Uterus (tissue), 4 donors: ENCODE data around the gene ATF7. TPM values are rescaled to one million over a fixed set of nuclear protein-coding genes. Genes with fewer than 3 reads are reported as not detected.

Experiments used
- DNase-seq, 2 donors: peaks; one replicate each; pipeline ENCODE4 v3.0.0-alpha.2; 2019 to 2020
- H3K27ac ChIP-seq, 2 donors: fragments of 200-600 bp; sonication (generic); 1 replicate in 1 of 2; 2 replicates in 1 of 2; pipeline ENCODE4 v1.5.1; 2016 to 2018
- H3K27me3 ChIP-seq, 2 donors: fragments of 200-600 bp; sonication (generic); one replicate each; pipeline ENCODE4 v1.5.1; 2018 to 2019; ENCODE audit warnings: control low read depth in 1 of 2
- H3K36me3 ChIP-seq, 2 donors: fragments of 200-600 bp; sonication (generic); one replicate each; pipeline ENCODE4 v1.5.1; 2019; ENCODE audit warnings: control low read depth in 1 of 2
- H3K4me1 ChIP-seq, 2 donors: fragments of 200-600 bp; sonication (generic); one replicate each; pipeline ENCODE4 v1.5.1; 2018 to 2019; ENCODE audit warnings: control low read depth in 1 of 2
- H3K4me3 ChIP-seq, 2 donors: fragments of 200-600 bp; sonication (generic); 1 replicate in 1 of 2; 2 replicates in 1 of 2; pipeline ENCODE4 v1.5.1; 2018 to 2019; ENCODE audit warnings: mild to moderate bottlenecking in 1 of 2
- H3K9me3 ChIP-seq, 2 donors: fragments of 200-600 bp; sonication (generic); one replicate each; pipeline ENCODE4 v1.5.1; 2019; ENCODE audit warnings: control low read depth in 1 of 2
- POLR2A ChIP-seq, 2 donors: fragments of 450-650 bp; IDR thresholded peaks; one replicate each; pipeline ENCODE4 v1.6.1; 2016; ENCODE audit warnings: antibody characterized with exemption in 2 of 2, mild to moderate bottlenecking in 1 of 2, moderate library complexity in 1 of 2
- intact Hi-C: fragments of 100-400 bp; cut with DNase I; formaldehyde crosslinking; loops from one replicate; pipeline ENCODE4 v1.15.1; 2023; ENCODE audit warnings: low total_unique reads
- total RNA-seq, 4 donors: library from RNA; depleted of rRNA in 3 of 4; stranded (reverse); fragments of >200 nt in 3 of 4; gene quantifications; one replicate each; pipeline versions ENCODE4 v1.1.0 to v1.2.4, GENCODE V29; 2014 to 2023
- TF ChIP-seq, protein P1 (sequence below), 4 experiments: fragments of 200-600 bp in 2 of 4; fragments of 450-650 bp in 2 of 4; sonication (generic) in 2 of 4; IDR thresholded peaks; one replicate each; pipeline ENCODE4 v1.5.1; 2016 to 2019; ENCODE audit warnings: antibody characterized with exemption in 4 of 4, mild to moderate bottlenecking in 2 of 4, moderate library complexity in 1 of 4
- donor health status: DM: yes; HTN: yes; CAD: no.

The ATF7 gene
- total RNA-seq, 4 donors from 2014 or later: 10.6 to 47.6 (median 21.3) TPM

DNA sequence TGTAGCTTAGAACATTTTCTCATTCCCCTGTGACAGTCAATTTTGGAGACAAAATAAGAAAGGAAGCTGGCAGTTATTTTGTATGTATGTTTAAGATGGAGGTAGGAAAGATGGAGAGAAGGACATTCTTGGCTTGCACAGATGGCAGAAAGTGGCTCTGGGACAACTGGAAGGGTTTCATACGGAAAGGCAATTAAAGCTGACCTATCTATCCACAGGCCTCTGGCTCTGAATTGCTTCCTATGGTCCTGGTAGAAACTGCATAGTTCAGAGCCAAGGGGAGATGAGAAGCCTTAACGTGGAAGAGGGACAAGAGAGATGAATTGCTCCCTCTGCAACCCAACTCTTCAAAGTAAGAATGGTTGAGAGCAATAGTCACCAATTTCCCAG, 110.9 kb downstream of the ATF7 start:
- intact Hi-C loops: no loop called here
- DNase-seq: no peak
- no peak for TF ChIP-seq POLR2A (IDR thresholded peaks at IDR 0.05)
- TF ChIP-seq, protein P1, sequence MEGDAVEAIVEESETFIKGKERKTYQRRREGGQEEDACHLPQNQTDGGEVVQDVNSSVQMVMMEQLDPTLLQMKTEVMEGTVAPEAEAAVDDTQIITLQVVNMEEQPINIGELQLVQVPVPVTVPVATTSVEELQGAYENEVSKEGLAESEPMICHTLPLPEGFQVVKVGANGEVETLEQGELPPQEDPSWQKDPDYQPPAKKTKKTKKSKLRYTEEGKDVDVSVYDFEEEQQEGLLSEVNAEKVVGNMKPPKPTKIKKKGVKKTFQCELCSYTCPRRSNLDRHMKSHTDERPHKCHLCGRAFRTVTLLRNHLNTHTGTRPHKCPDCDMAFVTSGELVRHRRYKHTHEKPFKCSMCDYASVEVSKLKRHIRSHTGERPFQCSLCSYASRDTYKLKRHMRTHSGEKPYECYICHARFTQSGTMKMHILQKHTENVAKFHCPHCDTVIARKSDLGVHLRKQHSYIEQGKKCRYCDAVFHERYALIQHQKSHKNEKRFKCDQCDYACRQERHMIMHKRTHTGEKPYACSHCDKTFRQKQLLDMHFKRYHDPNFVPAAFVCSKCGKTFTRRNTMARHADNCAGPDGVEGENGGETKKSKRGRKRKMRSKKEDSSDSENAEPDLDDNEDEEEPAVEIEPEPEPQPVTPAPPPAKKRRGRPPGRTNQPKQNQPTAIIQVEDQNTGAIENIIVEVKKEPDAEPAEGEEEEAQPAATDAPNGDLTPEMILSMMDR (IDR thresholded peaks at IDR 0.05): no peak
- Histone ChIP-seq H3K27ac (no peak overlapping the region), H3K4me1 (no peaks in the 10 kb centered on the region), H3K27me3 (no peaks in the 10 kb centered on the region), H3K9me3 (no peaks in the 10 kb centered on the region), H3K4me3 (no peak overlapping the region), H3K36me3 (no peaks in the 10 kb centered on the region)

DNA sequence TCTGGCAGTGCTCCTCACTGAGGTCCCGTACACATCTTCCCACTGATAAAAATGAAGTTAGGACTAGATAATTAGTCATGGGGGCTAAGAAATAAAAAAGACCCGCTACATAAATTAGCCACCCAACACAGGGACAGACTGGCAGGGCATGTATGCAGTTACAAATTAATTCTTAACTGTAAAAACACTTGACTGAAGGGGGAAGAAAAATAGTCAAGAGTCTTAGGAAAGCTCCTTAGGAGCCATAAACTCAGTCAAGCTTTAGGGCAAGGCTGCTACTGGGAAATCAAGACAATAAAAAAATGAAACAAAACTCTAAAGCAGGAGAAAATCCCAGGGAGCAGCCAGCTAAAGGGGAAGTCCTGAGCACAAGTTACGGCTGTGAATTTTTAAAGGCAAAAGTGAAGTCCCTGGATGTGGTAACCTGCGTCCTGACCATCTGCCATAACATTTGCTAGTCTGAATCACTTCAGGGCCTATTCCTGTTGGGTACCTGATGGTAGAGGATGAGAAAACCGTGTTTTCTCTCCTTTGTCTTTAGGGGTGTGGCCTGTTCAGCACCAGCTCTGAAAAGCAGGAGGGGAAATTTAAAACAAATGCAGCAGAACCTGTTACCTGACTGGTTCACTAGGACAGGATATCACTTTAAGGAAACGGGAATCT, 111.4 kb downstream of the ATF7 start:
- Histone ChIP-seq H3K9me3 (no peaks in the 10 kb centered on the region), H3K4me1 (no peaks in the 10 kb centered on the region), H3K4me3 (no peak overlapping the region), H3K27ac (no peak overlapping the region), H3K36me3 (no peaks in the 10 kb centered on the region), H3K27me3 (no peaks in the 10 kb centered on the region)
- no peak for TF ChIP-seq POLR2A (IDR thresholded peaks at IDR 0.05)
- TF ChIP-seq, protein P1 (IDR thresholded peaks at IDR 0.05): no peak
- DNase-seq: no peak
- intact Hi-C loops: no loop called here

DNA sequence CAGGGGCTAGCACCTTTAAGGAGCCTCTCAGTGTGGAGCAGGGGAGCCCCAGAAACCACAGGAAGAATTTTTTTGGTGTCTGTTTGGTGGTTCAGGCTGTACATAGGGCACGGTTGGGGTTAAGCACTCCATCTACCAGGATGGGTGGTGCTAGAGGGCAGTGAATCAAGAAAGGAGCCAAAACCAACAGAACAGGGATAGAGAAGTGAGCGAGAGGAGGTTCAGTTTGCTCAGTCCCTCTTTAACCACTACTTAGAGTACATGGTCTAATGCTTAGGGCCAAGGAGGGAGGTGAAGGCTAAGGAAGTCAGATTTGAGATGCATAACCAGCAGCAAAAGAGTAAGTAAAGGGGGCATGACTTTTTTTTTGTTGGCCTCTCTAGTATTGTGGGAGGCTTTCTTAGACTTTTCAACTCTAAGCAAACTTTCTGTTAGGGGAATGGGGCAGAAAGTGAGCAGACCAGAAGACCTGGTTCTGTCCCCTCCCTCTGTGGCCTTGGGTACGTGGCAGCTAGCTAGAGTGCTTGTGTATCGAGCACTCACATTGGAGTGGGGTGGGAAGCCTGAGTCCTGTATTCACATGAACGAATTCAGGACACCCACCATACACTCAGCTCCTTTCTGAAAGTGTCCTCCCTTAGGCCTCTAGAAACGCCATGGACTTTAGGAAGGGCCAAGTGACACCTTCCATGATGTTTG, 112.3 kb downstream of the ATF7 start:
- no peaks in the 10 kb centered on the region for H3K4me1 ChIP-seq
- H3K36me3 ChIP-seq: no peaks in the 10 kb centered on the region
- no peak for TF ChIP-seq POLR2A (IDR thresholded peaks at IDR 0.05)
- TF ChIP-seq, protein P1 (IDR thresholded peaks at IDR 0.05): no peak
- H3K9me3 ChIP-seq: no peaks in the 10 kb centered on the region
- DNase-seq: no peak
- intact Hi-C loops: no loop called here
- no peak overlapping the region for H3K4me3 ChIP-seq
- H3K27ac ChIP-seq: no peak overlapping the region
- no peaks in the 10 kb centered on the region for H3K27me3 ChIP-seq

GRCh38 chr12:53510181-53510812, 115.9 kb downstream of the ATF7 start:
- intact Hi-C loops: no loop called here
- Histone ChIP-seq H3K27me3 (no peaks in the 10 kb centered on the region), H3K36me3 (no peaks in the 10 kb centered on the region), H3K4me3 (no peak overlapping the region), H3K9me3 (no peaks in the 10 kb centered on the region), H3K4me1 (peaks cover 0 to 5% of the 10 kb centered on the region in 2 donors), H3K27ac (no peak overlapping the region)
- TF ChIP-seq POLR2A (IDR thresholded peaks at IDR 0.05): no peak
- TF ChIP-seq, protein P1 (IDR thresholded peaks at IDR 0.05): no peak
- no peak for DNase-seq
